C1 segment of cervical spinal cord (tissue), 14 donors: Measurements from ENCODE around the gene CHDH.

Experiments
- DNase-seq, 14 donors: peaks; one replicate each; lab custom pipeline; 2025; lab: John Stamatoyannopoulos, UW

CHDH gene

GRCh38 chr3:53846134-53846850 is at the start of gene CHDH, which contains the start of gene IL17RB:
Gene CHDH (minus strand): TSS chr3:53846419. CDS start chr3:53824008, 22,411 bp downstream.
Gene IL17RB (plus strand): TSS chr3:53846568. CDS start chr3:53846589, 21 bp downstream.
- DNase-seq, result peak in 12 of 14 donors; percentile 22 to 70 (median 52)

DNA sequence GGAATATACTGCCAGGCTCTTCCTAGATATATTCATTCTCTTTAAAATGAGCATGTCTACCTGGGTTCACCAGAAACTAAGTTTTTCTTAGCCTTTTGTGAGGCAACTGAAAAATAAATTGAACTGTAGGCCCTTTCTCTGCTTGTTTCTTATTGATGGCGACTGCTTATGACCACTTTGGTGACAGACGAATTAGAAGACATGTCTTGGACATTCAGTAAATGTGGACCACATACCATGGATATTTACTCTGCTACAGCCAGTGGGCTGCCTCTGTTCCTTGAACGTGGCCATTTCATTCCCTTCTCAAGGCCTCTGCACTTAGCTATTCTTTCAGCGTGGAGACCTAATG is 46.0 kb upstream of the CHDH start:
- DNase-seq, result no peak

GRCh38 chr3:53891497-53892285 is 45.5 kb upstream of the CHDH start, which contains the start of gene SELENOK:
Gene SELENOK (minus strand): TSS chr3:53891859.
- peak; percentile 85 to 99 (median 96) for DNase-seq

- peak in 1 of 14 donors; percentile 36 for DNase-seq
Observed at GRCh38 chr3:53890726-53891475, 44.7 kb upstream of the CHDH start.

DNA sequence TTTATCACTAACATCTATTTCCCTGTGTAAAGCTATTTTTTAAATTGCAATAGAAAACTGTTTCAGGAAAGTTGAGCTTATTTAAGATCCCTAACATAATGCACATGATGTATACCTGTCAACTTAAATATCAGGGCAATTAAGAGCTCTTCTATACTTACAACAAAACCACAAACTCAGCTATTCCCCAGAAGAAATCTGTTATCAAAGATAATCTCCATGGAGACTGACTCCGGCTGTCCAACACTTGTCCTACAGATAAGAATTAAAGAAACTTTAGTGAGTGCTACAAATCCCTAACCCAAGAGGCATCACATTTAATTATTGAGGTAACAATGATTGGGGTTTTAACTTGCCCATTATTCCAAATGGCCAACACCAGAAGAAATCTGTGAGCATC is 42.0 kb upstream of the CHDH start:
- DNase-seq, result no peak

DNA sequence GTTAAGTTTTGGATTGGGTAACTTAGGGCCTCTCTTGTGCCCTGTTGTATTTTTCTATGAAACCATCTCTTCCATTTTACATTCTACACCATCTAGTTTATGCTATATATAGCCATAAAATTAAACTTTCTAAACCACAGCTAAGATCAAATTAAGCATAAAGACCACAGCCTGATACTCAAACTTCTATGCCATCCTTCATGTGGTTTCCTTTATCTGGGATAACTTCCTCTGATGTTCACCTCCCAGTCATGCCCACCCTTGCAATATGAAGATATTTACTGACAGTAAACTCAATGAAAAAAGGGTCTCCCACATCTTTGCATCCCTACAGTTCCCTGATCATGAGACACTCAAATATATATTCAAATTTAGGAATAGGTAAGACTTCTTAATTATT is 41.2 kb upstream of the CHDH start:
- DNase-seq, result no peak

- DNase-seq, result peak in 3 of 14 donors; percentile 2 to 11 (median 4)
Observed at GRCh38 chr3:53885239-53885638, 39.0 kb upstream of the CHDH start.

DNA sequence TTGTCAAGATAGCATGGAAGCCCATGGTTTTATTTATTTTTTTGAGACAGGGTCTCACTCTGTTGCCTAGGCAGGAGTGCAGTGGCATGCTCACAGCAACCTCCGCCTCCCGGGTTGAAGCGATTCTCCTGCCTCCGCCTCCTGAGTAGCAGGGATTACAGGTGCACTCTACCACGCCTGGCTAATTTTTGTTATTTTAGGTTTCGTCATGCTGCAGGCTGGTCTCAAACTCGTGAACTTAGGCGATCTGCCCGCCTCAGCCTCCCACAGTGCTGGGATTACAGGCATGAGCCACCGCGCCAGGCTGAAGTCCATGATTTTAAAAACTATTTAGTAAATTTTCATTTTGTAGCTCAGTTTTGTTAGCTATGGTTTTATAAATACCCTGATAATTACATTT is 38.4 kb upstream of the CHDH start:
- no peak for DNase-seq

GRCh38 chr3:53883008-53883407 is 36.8 kb upstream of the CHDH start:
- no peak for DNase-seq

DNA sequence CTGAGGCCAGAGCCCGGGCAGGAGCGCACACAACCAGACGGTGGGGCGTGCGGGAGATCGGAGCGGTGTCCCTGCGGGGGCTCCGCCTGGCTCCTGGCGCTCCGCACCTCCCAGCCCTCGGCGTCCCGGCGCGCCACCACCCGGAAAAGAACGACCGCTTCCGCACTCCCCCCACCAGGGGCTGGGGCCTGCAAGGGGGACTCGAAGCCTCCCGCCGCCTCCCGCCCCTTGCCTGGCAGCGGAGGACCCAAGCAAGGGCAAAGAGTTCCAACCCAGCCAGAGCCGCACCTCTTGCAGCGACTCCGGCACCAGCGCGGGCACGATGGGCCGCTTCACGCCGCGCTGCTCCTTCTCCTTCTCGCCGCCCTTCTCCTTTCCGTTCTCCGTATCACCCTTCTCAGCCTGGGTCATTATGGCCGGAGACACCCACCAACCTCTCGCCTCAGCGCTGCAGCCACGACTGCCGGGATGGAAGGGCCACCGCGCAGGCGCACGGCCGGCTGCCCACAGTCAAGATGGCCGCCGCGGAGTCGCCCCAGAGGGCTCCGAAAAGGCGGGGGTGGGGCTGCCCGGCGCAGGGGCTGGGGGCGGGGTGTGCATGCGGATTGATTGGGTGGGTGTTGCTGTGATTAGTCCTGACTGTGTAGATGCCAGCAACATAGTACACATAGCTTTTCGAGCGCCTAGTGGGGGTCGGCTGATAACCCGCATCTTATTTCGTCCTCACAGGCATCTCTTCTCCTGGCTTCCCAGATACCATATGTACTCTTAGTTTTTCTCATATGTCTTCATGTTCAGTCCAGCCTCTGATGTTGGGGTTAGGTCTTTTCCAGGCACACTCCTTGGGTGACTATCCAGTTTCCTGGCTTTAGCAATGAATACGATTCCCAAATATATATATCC is 35.7 kb upstream of the CHDH start, which contains the start of gene ACTR8:
TSS of gene ACTR8 (minus strand) at position 462 of the 903 bp plus-strand sequence. CDS start at position 411, 51 bp downstream.
- DNase-seq, result peak; percentile 21 to 94 (median 84)

DNA sequence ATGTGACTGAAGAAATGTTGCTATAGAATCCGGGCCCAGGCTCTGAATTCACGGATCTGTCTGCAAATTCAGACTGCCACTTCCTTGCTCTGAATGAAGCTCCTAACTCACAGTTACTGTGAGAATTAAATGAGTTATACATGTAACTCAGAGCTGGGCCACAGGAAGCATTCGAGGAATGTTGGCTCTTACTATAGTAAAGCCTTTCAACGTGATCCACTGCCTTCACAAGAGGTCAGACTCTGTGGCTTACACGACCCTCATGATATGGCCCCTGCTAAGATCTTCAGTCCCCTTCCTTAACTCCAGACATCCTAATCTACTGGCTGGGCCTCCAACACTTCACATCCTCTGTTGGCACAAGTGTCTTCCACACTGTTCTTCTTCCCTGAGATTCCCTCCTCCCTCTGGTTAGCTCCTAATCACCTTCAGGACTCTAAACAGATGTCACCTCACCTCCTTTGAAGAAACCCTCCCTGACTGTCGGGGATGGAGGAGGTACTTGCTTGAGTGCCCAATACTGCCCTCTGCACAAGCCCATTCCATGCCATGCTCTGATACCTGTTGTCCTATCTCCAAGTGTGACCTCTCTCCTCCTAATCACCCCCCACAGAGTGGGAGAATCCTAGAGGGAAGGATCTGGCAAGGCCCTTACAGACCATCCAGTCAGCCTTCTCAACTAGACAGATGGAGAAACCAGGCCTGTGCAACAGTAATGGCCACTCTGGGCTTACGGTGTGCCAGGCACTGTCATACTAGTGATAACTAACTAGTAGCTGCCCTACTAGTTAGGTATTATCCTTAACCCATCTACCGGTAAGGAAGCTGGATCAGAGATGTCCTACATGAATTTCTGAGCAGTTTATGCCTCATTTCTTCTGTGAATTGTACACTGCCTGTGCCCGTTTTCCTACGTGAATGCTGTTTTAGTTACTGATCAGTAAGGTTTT is 34.5 kb upstream of the CHDH start:
- DNase-seq, result peak in 1 of 14 donors; percentile 3

DNA sequence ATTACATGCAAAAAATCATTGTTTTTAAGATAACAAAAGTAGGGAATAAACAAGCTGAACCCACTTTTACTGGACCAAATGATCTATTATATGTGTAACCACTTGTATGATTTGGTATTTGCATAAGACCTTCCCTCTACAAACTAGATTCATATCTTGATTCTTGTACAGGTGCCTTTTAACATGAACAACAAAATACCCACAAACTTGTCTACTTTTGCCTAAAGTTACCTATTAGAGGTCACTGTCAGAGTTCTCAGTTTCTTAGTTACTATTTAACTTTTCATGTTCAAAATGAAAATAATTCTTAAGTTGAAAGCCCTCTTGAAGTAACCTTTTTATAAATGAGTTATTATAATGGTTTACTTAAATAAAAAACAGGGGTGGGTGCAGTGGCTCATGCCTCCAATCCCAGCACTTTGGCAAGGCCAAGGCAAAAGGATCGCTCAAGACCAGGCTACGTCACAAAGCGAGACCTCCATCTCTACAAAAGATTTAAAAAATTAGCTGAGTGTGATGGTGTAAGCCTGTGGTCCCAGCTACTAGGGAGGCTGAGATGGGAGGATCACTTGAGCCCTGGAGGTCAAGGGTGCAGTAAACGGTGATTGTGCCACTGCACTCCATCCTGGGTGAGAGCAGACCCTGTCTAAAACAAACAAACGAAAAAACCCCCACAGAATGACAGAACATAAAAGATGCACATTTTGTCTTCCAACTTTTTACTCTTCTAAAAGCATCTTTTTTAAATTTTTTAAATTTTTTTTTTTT is 19.7 kb upstream of the CHDH start:
- no peak for DNase-seq

DNA sequence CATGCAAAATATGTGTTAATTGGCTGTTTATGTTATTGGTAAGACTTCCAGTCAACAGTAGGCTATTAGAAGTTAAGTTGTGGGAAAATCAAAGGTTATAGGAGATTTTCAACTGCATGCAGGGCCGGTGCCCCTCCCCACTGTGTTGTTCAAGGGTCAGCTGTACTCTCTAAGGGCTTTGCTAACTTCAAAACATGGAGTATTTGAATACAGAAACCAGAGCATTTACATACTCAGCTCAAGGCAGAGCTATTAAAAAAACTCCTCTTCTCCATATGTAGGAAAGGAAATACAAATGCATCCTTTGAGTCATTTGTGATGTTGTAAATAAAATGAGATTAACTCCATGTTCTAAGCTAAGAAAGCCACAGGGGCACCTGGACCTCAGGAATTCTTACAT is 16.9 kb upstream of the CHDH start:
- no peak for DNase-seq

GRCh38 chr3:53862241-53862640 is 16.0 kb upstream of the CHDH start:
- no peak for DNase-seq

GRCh38 chr3:53860196-53860595 is 14.0 kb upstream of the CHDH start:
- no peak for DNase-seq

- no peak for DNase-seq
Observed at GRCh38 chr3:53859178-53859577, 13.0 kb upstream of the CHDH start.

DNA sequence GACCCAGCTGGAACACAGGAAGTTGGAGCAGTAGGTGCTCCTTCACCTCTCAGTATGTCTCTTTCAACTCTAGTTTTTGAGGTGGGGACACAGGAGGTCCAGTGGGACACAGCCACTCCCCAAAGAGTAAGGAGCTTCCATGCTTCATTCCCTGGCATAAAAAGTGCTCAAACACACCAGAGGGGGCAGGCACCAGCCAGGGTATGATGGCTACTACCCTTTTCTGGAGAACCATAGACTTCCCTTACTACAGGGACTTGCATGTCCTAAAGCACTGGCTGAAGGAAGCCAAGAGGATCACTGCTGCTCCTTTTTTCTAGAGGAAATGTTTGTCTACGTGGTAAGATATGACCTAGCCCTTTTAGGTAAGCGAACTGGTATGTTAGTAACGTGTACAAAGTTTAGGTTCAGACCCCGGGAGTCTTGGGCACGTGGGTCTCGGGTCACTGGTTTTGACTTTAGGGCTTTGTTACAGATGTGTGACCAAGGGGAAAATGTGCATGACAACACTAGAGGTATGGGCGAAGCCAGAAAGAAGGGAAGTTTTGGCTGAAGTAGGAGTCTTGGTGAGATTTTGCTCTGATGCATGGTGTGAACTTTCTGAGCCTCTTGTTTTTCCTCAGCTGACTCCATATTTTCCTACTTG is 12.0 kb upstream of the CHDH start:
- no peak for DNase-seq

GRCh38 chr3:53856964-53857363 is 10.7 kb upstream of the CHDH start:
- DNase-seq, result no peak
